HG03469 (cell line): ENCODE results near the gene INO80D.
"Not testable (repeated sequence)": the region's sequence is repeated elsewhere in the genome, so short reads cannot be mapped to it uniquely, and the experiment has no call there.

Source experiments
- ATAC-seq: cut with Tn5 transposase; IDR thresholded peaks from one replicate; pipeline ENCODE4 v1.9.1; 2021; ENCODE audit warnings: mild to moderate bottlenecking, moderate library complexity, moderate number of reproducible peaks; ENCODE audit not compliant: unreplicated experiment

The INO80D gene

DNA sequence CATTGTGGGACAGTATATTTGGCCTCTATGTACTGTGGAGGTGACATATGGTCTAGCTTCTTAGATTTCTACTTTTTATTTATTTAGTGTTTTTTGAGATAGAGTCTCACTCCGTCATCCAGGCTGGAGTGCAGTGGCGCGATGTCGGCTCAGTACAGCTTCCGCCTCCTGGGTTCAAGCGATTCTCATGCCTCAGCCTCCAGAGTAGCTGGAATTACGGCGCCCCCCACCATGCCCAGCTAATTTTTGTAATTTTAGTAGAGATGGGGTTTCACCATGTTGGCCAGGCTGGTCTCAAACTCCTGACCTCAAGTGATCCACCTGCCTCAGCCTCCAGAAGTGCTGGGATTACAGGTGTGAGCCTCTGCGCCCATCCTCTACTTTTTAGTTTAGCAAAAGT, 99.6 kb downstream of the INO80D start:
- not testable (repeated sequence) for ATAC-seq

DNA sequence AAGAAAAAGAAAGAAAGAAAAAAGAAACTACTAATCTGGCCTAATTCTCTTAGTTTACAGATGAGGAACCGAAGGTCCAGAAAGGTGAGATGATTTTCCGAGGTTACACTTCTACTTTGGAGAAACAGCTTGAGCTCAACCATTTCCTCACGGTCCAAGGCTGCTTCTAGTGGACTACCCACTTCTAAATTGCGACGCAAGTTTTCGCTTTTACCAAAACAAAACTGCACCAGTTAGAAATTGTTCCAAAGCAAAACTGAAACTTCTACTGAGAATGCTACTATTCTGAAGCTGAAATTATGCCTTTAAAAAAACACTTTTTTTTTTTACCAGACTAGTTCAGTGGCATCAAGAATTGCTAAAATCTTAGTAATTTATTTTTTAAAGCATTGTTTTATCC, 101.6 kb downstream of the INO80D start:
- ATAC-seq = no peak

- ATAC-seq = no peak
Measured at GRCh38 chr2:205982776-205983327, 103.1 kb downstream of the INO80D start.

- ATAC-seq = not testable (repeated sequence)
Measured at GRCh38 chr2:205978728-205979127, 107.2 kb downstream of the INO80D start.

- not testable (repeated sequence) for ATAC-seq
Measured at GRCh38 chr2:205977699-205978098, 108.3 kb downstream of the INO80D start.

DNA sequence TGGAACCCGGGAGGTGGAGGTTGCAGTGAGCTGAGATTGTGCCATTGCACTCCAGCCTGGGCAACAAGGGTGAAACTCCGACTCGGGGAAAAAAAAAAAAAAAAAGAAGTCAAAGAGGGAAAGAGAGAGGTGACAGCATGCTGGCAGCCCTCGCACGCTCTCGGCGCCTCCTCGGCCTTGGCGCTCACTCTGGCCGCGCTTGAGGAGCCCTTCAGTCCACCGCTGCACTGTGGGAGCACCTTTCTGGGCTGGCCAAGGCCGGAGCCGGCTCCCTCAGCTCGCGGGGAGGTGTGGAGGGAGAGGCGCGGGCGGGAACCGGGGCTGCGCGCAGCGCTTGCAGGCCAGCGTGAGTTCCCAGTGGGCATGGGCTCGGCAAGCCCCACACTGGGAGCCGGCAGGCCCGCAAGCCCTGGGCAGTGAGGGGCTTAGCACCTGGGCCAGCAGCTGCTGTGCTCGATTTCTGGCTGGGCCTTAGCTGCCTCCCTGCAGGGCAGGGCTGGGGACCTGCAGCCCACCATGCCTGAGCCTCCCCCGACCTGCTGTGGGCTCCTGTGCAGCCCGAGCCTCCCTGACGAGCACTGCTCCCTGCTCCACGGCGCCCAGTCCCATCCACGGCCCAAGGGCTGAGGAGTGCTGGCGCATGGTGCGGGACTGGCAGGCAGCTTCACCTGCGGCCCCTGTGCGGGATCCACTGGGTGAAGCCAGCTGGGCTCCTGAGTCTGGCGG, 108.9 kb downstream of the INO80D start:
- not testable (repeated sequence) for ATAC-seq

DNA sequence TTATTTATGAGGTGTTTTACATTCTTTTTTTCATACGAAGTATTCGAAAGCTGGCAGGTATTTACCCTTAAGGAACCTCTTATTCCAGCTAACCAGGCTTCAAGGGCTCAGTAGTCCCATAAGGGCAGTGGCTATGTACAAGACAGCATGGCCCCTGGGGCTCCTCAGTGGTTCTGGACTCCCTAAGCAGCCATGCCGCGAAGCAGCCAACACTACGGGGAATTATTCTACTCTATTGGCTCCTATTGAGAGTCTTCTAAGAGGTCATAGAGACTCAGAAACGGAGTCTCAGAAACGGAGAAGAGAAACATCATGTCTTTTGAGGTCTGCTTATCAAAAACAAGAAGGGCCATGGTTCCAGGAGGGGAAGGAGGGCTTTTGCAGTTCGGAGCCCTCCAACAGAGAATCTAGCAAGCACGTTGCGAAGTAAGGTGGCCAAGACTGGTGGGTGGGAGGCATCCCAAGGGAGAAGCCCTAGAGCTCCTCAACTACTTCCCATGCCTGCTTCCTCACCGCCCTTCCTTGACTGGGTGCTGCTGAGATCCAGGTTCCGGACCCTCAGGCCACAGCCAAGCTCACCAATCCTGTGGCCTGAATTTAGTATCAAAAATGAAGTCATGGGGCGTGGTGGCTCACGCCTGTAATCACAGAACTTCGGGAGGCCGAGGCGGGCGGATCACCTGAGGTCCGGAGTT, 109.7 kb downstream of the INO80D start:
- no peak for ATAC-seq

- peak; percentile 60 for ATAC-seq
Measured at GRCh38 chr2:205975082-205975949, 110.7 kb downstream of the INO80D start.

- no peak for ATAC-seq
Measured at GRCh38 chr2:205972113-205972512, 113.9 kb downstream of the INO80D start.

GRCh38 chr2:205970348-205970747, 115.6 kb downstream of the INO80D start:
- ATAC-seq = no peak

GRCh38 chr2:205969584-205969983, 116.4 kb downstream of the INO80D start:
- ATAC-seq = no peak

- no peak for ATAC-seq
Measured at GRCh38 chr2:205967391-205968075, 118.4 kb downstream of the INO80D start.

- ATAC-seq = no peak
Measured at GRCh38 chr2:205965707-205966106, 120.3 kb downstream of the INO80D start.

- no peak for ATAC-seq
Measured at GRCh38 chr2:205964111-205964761, 121.7 kb downstream of the INO80D start.

- ATAC-seq = no peak
Measured at GRCh38 chr2:205959521-205959920, 126.5 kb downstream of the INO80D start.

DNA sequence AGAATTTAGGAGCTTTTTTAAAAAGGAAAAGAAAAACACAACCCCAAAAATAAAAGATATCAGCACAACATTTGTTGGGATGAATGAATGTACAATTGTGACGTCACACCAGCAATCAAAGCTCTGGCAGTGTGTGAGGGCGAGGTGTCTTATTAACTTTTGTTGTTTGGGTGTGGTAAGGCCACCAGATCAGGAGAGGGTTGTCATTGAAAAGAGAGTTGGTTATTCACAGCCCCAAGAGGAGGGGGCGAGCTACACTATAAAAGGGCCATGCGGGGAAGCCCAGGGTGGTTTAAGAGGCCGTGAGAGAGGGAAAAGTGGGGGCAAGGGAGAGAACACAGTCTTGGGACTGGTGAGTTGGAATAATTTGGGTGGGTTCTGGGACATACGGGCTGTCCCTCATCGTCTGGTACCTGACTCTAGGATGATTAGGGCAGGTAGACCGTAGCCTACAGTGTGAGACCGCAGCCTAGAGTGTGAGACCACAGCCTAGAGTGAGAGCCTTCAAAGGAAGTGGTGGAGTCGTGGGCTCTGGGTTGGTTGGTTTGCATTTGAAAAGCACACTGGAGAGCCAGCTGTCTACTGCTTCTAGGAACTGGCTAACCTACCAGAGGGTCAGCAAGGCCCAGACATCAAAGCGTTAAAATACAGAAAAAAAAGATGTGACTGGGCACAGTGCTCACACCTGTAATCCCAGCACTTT, 128.4 kb downstream of the INO80D start:
- ATAC-seq = no peak

GRCh38 chr2:205954707-205955106, 131.3 kb downstream of the INO80D start:
- no peak for ATAC-seq

DNA sequence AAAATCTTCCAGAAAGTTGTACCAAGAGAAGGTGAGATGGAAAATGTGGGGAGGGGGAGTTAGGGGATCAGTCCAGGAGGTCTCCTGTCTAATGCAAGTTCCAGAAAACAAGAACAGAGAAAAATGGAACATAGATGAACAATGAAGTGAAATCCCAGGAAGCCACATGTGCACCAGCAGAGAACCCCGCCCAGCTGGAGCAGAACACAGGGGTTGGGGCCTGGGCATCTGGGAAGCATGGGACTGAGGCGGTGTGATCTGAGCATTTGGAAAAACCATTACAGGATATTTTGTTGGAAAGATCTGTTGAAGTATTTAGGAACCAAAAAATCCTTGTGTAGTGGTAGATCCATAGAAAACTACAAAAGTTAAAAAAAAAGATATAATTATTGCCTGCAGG, 133.7 kb downstream of the INO80D start:
- no peak for ATAC-seq

DNA sequence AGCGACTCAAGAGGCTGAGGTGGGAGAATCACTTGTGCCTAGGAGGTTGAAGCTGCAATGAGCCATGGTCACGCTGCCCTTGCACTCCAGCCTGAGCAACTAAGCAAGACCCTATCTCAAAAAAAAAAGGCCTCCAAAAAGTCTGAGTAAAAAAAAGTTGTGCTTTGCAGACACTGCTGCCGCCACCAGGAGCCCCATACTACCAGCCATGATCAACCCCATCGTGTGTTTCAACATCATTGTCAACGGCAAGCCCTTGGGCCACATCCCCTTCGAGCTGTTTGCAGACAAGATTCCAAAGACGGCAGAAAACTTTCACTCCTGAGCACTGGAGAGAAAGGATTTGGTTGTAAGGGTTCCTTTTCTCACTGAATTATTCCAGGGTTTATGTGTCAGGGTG, 137.1 kb downstream of the INO80D start:
- no peak for ATAC-seq

DNA sequence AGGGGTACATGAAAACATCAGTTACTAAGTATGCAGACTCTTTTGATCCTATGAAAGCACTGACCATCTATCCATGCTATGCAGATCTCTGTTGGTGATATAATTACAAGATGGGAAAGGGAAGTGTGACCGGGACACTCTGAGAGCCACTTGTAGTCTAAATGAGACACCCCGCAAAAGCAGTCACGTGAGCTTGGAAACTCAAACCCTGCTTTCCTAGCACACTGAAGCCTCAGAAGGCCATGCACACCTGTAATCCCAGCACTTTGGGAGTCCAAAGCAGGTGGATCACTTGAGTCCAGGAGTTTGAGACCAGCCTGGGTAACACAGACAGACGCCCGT, 137.5 kb downstream of the INO80D start:
- no peak for ATAC-seq
